Measurements from ENCODE around the gene AURKA.

DNA sequence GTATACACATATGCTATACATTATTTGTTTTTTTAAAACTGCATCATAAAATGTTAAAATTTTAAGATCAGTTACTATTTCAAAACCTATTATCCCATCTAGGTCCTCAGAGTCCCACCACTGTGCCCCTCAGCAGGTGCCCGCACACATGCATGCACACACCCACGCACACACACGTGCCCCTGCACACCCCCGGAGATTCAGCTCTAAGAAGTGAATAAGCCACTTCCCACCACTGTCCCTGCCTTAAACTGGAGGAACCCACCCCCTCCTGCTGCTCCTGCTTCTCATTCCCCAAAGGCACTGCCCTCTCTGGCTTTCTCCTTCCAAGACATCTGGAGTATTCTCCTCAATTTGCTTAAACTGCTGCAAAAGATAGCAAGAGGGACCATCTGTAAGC, 38.7 kb downstream of the AURKA start:
- no peak for TF ChIP-seq EGR1 (IDR thresholded peaks at IDR 0.05)
- no peak for TF ChIP-seq EP300 (IDR thresholded peaks at IDR 0.05; ENCODE audit: borderline replicate concordance)
- no peak for TF ChIP-seq CEBPB (IDR thresholded peaks at IDR 0.05)
- TF ChIP-seq RAD21 (IDR thresholded peaks at IDR 0.05; ENCODE audit: low read depth), result no peak
- TF ChIP-seq TAF1 (IDR thresholded peaks at IDR 0.05; ENCODE audit: low read depth), result no peak
- TF ChIP-seq TEAD4 (IDR thresholded peaks at IDR 0.05), result no peak
- TF ChIP-seq MAX (IDR thresholded peaks at IDR 0.05), result no peak
- no peak for TF ChIP-seq YY1 (IDR thresholded peaks at IDR 0.05; ENCODE audit: low read depth)
- TF ChIP-seq REST (IDR thresholded peaks at IDR 0.05; ENCODE audit: low read depth), result no peak
- no peak for TF ChIP-seq FOXM1 (IDR thresholded peaks at IDR 0.05; ENCODE audit: borderline replicate concordance, low read depth)
- no peak for TF ChIP-seq USF1 (IDR thresholded peaks at IDR 0.05)

All from Ishikawa (cell line).